Measurements from ENCODE around the gene LRRC38.

DNA sequence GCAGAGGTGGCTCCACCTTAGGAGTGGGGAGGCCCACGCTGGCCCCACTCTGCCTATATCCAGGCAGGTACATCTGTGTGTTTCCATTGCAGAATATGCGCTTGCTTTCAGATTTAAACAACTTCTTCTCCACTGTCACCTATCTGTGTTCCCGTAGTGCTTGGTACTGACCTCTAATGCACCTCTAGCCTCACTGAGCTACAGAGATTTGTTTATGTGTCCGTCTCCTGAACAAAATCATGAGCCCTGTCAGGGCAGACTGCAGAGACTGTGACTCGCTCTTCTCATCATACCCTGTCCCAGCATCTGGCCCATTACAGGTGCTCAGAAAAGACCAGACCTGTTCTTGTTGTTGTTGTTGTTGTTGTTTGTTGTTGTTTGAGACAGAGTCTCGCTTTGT is 14.5 kb upstream of the LRRC38 start:
- TF ChIP-seq, protein P1, sequence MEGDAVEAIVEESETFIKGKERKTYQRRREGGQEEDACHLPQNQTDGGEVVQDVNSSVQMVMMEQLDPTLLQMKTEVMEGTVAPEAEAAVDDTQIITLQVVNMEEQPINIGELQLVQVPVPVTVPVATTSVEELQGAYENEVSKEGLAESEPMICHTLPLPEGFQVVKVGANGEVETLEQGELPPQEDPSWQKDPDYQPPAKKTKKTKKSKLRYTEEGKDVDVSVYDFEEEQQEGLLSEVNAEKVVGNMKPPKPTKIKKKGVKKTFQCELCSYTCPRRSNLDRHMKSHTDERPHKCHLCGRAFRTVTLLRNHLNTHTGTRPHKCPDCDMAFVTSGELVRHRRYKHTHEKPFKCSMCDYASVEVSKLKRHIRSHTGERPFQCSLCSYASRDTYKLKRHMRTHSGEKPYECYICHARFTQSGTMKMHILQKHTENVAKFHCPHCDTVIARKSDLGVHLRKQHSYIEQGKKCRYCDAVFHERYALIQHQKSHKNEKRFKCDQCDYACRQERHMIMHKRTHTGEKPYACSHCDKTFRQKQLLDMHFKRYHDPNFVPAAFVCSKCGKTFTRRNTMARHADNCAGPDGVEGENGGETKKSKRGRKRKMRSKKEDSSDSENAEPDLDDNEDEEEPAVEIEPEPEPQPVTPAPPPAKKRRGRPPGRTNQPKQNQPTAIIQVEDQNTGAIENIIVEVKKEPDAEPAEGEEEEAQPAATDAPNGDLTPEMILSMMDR (IDR thresholded peaks at IDR 0.05; ENCODE audit: low read depth, low read length): no peak
- TF ChIP-seq POLR2A (IDR thresholded peaks at IDR 0.05; ENCODE audit: extremely low read depth, insufficient read length) (no peak), MYC (IDR thresholded peaks at IDR 0.05; ENCODE audit: low read depth, low read length) (no peak)
